GM12878 (cell line): ENCODE data around the gene MDM4. TPM values are rescaled to one million over a fixed set of nuclear protein-coding genes. Genes with fewer than 3 reads are reported as not detected.

Experiments used
- ATAC-seq: fragments of 200-7000 bp; cut with Tn5 transposase; 3 replicates; pipeline ENCODE4 v1.9.1; 2020; ENCODE audit warnings: mild to moderate bottlenecking, moderate library complexity
- BruUV-seq: library from RNA; stranded (reverse); fragments of 400-500 nt; replicated peaks from 2 replicates; lab custom pipeline; 2021; lab: Mats Ljungman, UMichigan
- CTCF ChIA-PET: fragments of 300-600 bp; sonication (Branson Sonifier 250); formaldehyde crosslinking; extraction: SDS; loops from one replicate; lab custom pipeline; 2021; ENCODE audit warnings: inconsistent platforms; lab: Yijun Ruan, JAX
- POLR2A ChIA-PET: fragments of 350-600 bp; formaldehyde crosslinking; extraction: SDS; loops from one replicate; lab custom pipeline; 2021; ENCODE audit warnings: inconsistent platforms; lab: Charles Lee
- RAD21 ChIA-PET: fragments of 300-600 bp; sonication (Branson Sonifier 250); formaldehyde crosslinking; loops from one replicate; lab custom pipeline; 2023; ENCODE audit warnings: antibody characterized with exemption; ENCODE audit not compliant: unreplicated experiment; lab: Charles Lee
- SMC1A ChIA-PET: fragments of 300-600 bp; sonication (Branson Sonifier 250); formaldehyde crosslinking; loops from one replicate; lab custom pipeline; 2023; ENCODE audit not compliant: unreplicated experiment, uncharacterized antibody; lab: Charles Lee
- DNase-seq: peaks from one replicate; pipeline ENCODE4 v3.0.0-alpha.2; 2011; ENCODE audit warnings: low read depth, low spot score
- FAIRE-seq: peaks from 3 replicates; lab custom pipeline; 2011; peaks lifted over from hg19 to GRCh38; lab: Jason Lieb, UNC
- H2AFZ ChIP-seq: 2 replicates; pipeline ENCODE4 v1.6.0; 2011; ENCODE audit warnings: low read depth, low read length, control low read depth; ENCODE audit not compliant: control insufficient read depth
- H3K27ac ChIP-seq: 2 replicates; pipeline ENCODE4 v1.5.1; 2011; ENCODE audit warnings: control low read depth; ENCODE audit not compliant: control insufficient read depth, insufficient read depth
- H3K27me3 ChIP-seq, 2 experiments: replicated peaks in 1 of 2; 2 replicates each; pipeline versions ENCODE4 v1.6.0 to v1.6.1; 2011; ENCODE audit warnings: low read length in 1 of 2; ENCODE audit not compliant: control insufficient read depth in 2 of 2, insufficient read depth in 2 of 2
- H3K36me3 ChIP-seq, 2 experiments: 2 replicates each; pipeline ENCODE4 v1.5.1; 2011; ENCODE audit warnings: low read length in 1 of 2; ENCODE audit not compliant: control insufficient read depth in 2 of 2, insufficient read depth in 2 of 2
- H3K4me1 ChIP-seq: 2 replicates; pipeline ENCODE4 v1.6.1; 2011; ENCODE audit warnings: mild to moderate bottlenecking, low read length, moderate library complexity, mixed read lengths; ENCODE audit not compliant: control insufficient read depth, insufficient read depth
- H3K4me2 ChIP-seq: 2 replicates; pipeline ENCODE4 v1.6.0; 2011; ENCODE audit warnings: control low read depth; ENCODE audit not compliant: control insufficient read depth, insufficient read depth
- H3K4me3 ChIP-seq: fragments of 200-600 bp; sonication (generic); 2 replicates; pipeline ENCODE4 v1.5.1; 2016
- H3K79me2 ChIP-seq: 2 replicates; pipeline ENCODE4 v1.6.0; 2011; ENCODE audit warnings: low read length; ENCODE audit not compliant: control insufficient read depth, insufficient read depth
- H3K9ac ChIP-seq: 2 replicates; pipeline ENCODE4 v1.8.0; 2011; ENCODE audit warnings: low read length, control low read depth, mixed read lengths; ENCODE audit not compliant: control insufficient read depth, insufficient read depth
- H3K9me3 ChIP-seq: replicated peaks from 3 replicates; pipeline ENCODE4 v1.5.1; 2011; ENCODE audit warnings: mild to moderate bottlenecking, low read length; ENCODE audit not compliant: control insufficient read depth, insufficient read depth
- H4K20me1 ChIP-seq: 2 replicates; pipeline ENCODE4 v1.6.0; 2011; ENCODE audit not compliant: control insufficient read depth, insufficient read depth
- BRCA1 ChIP-seq: IDR thresholded peaks from 2 replicates; pipeline ENCODE4 v1.6.1; 2011; ENCODE audit warnings: low read depth, low read length, improper control_type of control experiment
- FOXM1 ChIP-seq: IDR thresholded peaks from 2 replicates; pipeline ENCODE4 v1.6.1; 2012; ENCODE audit warnings: low read depth, mild to moderate bottlenecking, inconsistent platforms, low read length, moderate library complexity
- HCFC1 ChIP-seq: fragments of 150-350 bp; IDR thresholded peaks from 2 replicates; pipeline ENCODE4 v1.6.1; 2014; ENCODE audit warnings: low read length
- JUND ChIP-seq: IDR thresholded peaks from 2 replicates; pipeline ENCODE4 v1.6.1; 2012; ENCODE audit warnings: low read depth, mild to moderate bottlenecking, low read length, improper control_type of control experiment, moderate library complexity
- NR2C1 ChIP-seq: fragments of 450-650 bp; IDR thresholded peaks from 2 replicates; pipeline ENCODE4 v1.6.1; 2017; ENCODE audit warnings: antibody characterized with exemption, mild to moderate bottlenecking, moderate library complexity
- NR2F1 ChIP-seq: fragments of 450-650 bp; conservative IDR thresholded peaks from 2 replicates; pipeline ENCODE4 v1.6.1; 2017; ENCODE audit warnings: mild to moderate bottlenecking
- RAD51 ChIP-seq: fragments of 450-650 bp; IDR thresholded peaks from 2 replicates; pipeline ENCODE4 v1.6.1; 2016; ENCODE audit warnings: moderate library complexity, mild to moderate bottlenecking, inconsistent platforms
- REST ChIP-seq: IDR thresholded peaks from 2 replicates; pipeline ENCODE4 v1.6.1; 2012; ENCODE audit warnings: mild to moderate bottlenecking, low read depth, low read length
- SMAD5 ChIP-seq: IDR thresholded peaks from 2 replicates; pipeline ENCODE4 v1.6.1; 2016; ENCODE audit warnings: antibody characterized with exemption, low read depth
- ZNF217 ChIP-seq: fragments of 450-650 bp; IDR thresholded peaks from 2 replicates; pipeline ENCODE4 v1.6.1; 2017; ENCODE audit warnings: antibody characterized with exemption, mild to moderate bottlenecking
- ZNF274 ChIP-seq: IDR thresholded peaks from one replicate; pipeline ENCODE4 v1.8.0; 2011; ENCODE audit not compliant: insufficient read length, insufficient read depth
- WGBS: methylation state at CpG from one replicate; pipeline ENCODE4 v1.1.6; 2016; ENCODE audit warnings: low lambda C conversion rate; ENCODE audit not compliant: insufficient replicate concordance, insufficient coverage; ENCODE audit errors: missing lambda C conversion rate; 5-methylcytosine and 5-hydroxymethylcytosine counted together
- in situ Hi-C: fragments of 300-500 bp; cut with MboI; formaldehyde crosslinking; loops from 9 replicates; pipeline ENCODE4 v1.14.3; 2018; ENCODE audit warnings: mixed read lengths
- intact Hi-C: fragments of 100-400 bp; cut with micrococcal nuclease; formaldehyde crosslinking; loops from one replicate; pipeline ENCODE4 v1.14.2; 2022; ENCODE audit not compliant: unreplicated experiment
- polyA plus RNA-seq, 11 experiments: library from polyadenylated mRNA; depleted of rRNA in 4 of 11; unstranded in 6 of 11; stranded (reverse) in 5 of 11; fragments of >200 nt; fragmentation: Nextera tagmentation in 4 of 11; fragmentation: Illumina TruSeq in 1 of 11; extraction: Ambion mirVana in 4 of 11; extraction: Trizol in 1 of 11; gene quantifications; 1 replicate in 1 of 11; 2 replicates in 10 of 11; pipeline versions ENCODE4 v1.2.1 to v1.2.3, GENCODE V29; 2011 to 2016; ENCODE audit warnings: inconsistent platforms in 2 of 11, missing spikeins in 2 of 11, low read depth in 1 of 11
- total RNA-seq, 4 experiments: library from RNA; depleted of rRNA in 3 of 4; stranded (reverse); fragments of >200 nt in 3 of 4; fragmentation: Illumina TruSeq in 1 of 4; extraction: Trizol in 1 of 4; gene quantifications; 2 replicates each; pipeline versions ENCODE4 v1.2.1 to v1.2.3, GENCODE V29; 2013 to 2021
- TF ChIP-seq, protein P1 (sequence below): fragments of 450-650 bp; conservative IDR thresholded peaks from 2 replicates; pipeline ENCODE4 v1.6.1; 2017; ENCODE audit warnings: mild to moderate bottlenecking, moderate library complexity
- TF ChIP-seq, protein P2 (sequence below): fragments of 450-650 bp; IDR thresholded peaks from 2 replicates; pipeline ENCODE4 v1.6.1; 2016; ENCODE audit warnings: mild to moderate bottlenecking, moderate library complexity, borderline replicate concordance

MDM4 gene
- total and polyA plus RNA-seq, 10 of the 15 experiments (the other 5 are each of a cell fraction or from before 2014, with no cell fraction given), result 2.5 to 74.4 (median 22.7) TPM

GRCh38 chr1:204548265-204548664, 32.1 kb downstream of the MDM4 start (continued):
- TF ChIP-seq FOXM1 (no peak), JUND (no peak)
- TF ChIP-seq, protein P1, sequence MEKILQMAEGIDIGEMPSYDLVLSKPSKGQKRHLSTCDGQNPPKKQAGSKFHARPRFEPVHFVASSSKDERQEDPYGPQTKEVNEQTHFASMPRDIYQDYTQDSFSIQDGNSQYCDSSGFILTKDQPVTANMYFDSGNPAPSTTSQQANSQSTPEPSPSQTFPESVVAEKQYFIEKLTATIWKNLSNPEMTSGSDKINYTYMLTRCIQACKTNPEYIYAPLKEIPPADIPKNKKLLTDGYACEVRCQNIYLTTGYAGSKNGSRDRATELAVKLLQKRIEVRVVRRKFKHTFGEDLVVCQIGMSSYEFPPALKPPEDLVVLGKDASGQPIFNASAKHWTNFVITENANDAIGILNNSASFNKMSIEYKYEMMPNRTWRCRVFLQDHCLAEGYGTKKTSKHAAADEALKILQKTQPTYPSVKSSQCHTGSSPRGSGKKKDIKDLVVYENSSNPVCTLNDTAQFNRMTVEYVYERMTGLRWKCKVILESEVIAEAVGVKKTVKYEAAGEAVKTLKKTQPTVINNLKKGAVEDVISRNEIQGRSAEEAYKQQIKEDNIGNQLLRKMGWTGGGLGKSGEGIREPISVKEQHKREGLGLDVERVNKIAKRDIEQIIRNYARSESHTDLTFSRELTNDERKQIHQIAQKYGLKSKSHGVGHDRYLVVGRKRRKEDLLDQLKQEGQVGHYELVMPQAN, result no peak

DNA sequence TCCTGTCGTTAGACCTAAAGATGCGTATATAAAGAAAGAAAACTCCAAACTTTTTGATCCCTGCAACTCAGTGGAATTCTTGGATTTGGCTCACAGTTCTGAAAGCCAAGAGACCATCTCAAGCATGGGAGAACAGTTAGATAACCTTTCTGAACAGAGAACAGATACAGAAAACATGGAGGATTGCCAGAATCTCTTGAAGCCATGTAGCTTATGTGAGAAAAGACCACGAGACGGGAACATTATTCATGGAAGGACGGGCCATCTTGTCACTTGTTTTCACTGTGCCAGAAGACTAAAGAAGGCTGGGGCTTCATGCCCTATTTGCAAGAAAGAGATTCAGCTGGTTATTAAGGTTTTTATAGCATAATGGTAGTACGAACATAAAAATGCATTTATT, 33.1 kb downstream of the MDM4 start:
- CTCF ChIA-PET, result interaction anchor here (0.7 to 1.4 kb wide), 2 partner anchors 20 to 118 kb away, joined by 3 read pairs; no protein-coding TSS in a partner anchor
- Histone ChIP-seq H3K36me3 (peaks cover 17 to 28% of the 10 kb centered on the region in 2 experiments), H2AFZ (no peak overlapping the region), H3K27me3 (no peaks in the 10 kb centered on the region), H3K4me1 (peaks cover 7% of the 10 kb centered on the region; the same call in 1 of the 2 replicates), H3K27ac (no peak overlapping the region), H4K20me1 (no peaks in the 10 kb centered on the region), H3K9ac (no peak overlapping the region), H3K4me3 (no peak overlapping the region), H3K4me2 (no peak overlapping the region), H3K9me3 (no peaks in the 10 kb centered on the region), H3K79me2 (no peaks in the 10 kb centered on the region; the same call in 1 of the 2 replicates)
- no peak for ATAC-seq
- intact Hi-C loops (no loop called here), in situ Hi-C loops (no loop called here)
- TSS peak; percentile 38 for BruUV-seq
- 89% methylated on average over 6 of the region's 6 CpGs for WGBS
- POLR2A ChIA-PET, result interaction anchor here (1.1 kb wide), 1 partner anchor 25 kb away, joined by 3 read pairs; no protein-coding TSS in a partner anchor
- RAD21 ChIA-PET, result no interaction called here
- DNase-seq, result no peak
- SMC1A ChIA-PET, result interaction anchor here (0.9 to 2.7 kb wide), 3 partner anchors 17 to 28 kb away, joined by 3 to 10 read pairs (median 3); no protein-coding TSS in a partner anchor
- FAIRE-seq, result no peak
- no peak for TF ChIP-seq HCFC1
- TF ChIP-seq ZNF217, result no peak
- no peak for TF ChIP-seq BRCA1
- TF ChIP-seq, protein P2, sequence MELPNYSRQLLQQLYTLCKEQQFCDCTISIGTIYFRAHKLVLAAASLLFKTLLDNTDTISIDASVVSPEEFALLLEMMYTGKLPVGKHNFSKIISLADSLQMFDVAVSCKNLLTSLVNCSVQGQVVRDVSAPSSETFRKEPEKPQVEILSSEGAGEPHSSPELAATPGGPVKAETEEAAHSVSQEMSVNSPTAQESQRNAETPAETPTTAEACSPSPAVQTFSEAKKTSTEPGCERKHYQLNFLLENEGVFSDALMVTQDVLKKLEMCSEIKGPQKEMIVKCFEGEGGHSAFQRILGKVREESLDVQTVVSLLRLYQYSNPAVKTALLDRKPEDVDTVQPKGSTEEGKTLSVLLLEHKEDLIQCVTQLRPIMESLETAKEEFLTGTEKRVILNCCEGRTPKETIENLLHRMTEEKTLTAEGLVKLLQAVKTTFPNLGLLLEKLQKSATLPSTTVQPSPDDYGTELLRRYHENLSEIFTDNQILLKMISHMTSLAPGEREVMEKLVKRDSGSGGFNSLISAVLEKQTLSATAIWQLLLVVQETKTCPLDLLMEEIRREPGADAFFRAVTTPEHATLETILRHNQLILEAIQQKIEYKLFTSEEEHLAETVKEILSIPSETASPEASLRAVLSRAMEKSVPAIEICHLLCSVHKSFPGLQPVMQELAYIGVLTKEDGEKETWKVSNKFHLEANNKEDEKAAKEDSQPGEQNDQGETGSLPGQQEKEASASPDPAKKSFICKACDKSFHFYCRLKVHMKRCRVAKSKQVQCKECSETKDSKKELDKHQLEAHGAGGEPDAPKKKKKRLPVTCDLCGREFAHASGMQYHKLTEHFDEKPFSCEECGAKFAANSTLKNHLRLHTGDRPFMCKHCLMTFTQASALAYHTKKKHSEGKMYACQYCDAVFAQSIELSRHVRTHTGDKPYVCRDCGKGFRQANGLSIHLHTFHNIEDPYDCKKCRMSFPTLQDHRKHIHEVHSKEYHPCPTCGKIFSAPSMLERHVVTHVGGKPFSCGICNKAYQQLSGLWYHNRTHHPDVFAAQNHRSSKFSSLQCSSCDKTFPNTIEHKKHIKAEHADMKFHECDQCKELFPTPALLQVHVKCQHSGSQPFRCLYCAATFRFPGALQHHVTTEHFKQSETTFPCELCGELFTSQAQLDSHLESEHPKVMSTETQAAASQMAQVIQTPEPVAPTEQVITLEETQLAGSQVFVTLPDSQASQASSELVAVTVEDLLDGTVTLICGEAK, result no peak
- no peak for TF ChIP-seq ZNF274
- no peak for TF ChIP-seq NR2F1
- no peak for TF ChIP-seq RAD51
- no peak for TF ChIP-seq SMAD5
- no peak for TF ChIP-seq REST
- no peak for TF ChIP-seq NR2C1
